RKO (cell line): Measurements from ENCODE around the gene RUFY2.
A peak's percentile ranks its signal among the peaks of the same experiment; 100 is the strongest.

Experiments used
- DNase-seq: peaks from one replicate; pipeline ENCODE4 v3.0.0-alpha.2; 2016; ENCODE audit warnings: low spot score

The RUFY2 gene

DNA sequence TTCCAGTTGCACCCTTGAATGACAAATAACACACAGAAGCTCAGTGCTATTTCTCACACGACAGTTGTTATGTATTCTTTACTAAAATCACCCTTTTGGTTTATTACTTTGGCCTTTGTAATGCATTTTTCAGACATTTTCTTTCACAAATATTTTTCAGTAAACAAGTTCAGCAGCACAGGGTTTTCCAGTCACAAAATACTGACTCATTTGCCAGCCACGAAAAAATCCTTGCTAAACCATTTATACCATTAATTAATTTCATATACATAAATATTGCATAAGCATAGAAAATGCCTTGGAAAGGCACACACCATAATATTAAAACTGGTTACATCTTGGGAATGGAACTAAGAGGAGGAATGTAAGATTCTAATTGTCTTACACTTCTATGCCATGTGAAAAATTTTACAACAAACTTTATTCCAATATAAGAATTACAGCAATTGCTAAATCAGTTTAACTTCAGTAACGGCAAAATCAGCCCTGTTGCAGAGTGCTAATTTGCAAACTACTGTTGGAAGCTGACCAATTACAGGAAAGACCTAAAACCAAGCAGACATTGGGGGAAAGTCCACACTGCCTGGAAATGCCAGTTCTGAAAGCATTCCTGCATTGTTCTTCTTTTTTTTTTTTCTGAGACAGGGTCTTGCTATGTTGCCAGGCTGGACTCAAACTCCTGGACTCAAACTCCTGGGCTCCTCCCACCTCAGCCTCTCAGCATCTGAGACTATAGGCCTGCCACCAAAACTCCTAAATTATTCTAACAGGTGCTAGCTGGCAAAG is 42.8 kb downstream of the RUFY2 start:
- DNase-seq, result no peak

DNA sequence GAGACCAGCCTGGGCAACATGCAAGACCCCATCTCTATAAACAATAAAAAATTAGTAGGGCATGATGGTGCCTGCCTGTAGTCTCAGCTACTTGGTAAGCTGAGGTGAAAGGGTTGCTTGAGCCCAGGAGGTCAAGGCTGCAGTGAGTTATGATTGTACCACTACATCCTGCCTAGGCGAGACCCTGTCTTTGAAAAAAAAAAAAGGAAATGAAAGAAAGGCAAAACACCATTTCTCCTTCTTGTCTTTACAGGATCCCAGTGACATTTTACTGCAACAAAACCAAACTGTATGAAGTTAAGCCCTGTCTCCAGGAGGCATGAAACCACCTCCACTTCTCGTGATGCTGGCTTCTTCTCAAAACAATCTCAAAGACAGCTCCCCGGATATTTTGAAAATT is 44.5 kb downstream of the RUFY2 start:
- no peak for DNase-seq

DNA sequence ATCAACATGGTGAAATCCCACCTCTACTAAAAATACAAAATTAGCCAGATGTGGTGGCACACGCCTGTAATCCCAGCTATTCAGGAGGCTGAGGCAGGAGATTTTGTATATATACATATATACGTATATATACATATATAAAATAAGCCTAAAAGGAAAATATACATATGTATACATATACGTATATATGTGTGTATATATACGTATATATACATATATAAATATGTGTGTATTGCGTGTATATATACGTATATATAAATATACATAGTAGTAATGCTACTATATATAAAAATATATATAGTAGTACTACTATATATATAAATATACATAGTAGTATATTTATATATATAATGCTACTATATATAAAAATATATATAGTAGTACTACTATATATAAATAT is 47.9 kb downstream of the RUFY2 start:
- no peak for DNase-seq

DNA sequence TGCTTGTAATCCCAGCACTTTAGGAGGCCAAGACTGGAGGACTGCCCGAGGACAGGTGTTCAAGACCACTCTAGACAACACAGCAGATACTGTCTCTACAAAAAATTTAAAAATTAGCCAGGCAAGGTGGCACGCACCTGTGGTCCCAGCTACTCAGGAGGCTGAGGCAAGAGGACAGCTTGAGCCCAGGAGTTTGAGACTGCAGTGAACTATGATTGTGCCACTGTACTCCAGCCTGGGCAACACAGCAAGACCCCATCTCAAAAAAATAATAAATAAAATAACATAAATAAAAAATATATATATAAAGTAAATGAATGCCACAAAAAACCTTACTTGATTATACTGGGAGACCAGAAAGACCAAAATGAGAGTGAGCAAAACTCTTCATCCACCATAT is 53.5 kb downstream of the RUFY2 start:
- no peak for DNase-seq

DNA sequence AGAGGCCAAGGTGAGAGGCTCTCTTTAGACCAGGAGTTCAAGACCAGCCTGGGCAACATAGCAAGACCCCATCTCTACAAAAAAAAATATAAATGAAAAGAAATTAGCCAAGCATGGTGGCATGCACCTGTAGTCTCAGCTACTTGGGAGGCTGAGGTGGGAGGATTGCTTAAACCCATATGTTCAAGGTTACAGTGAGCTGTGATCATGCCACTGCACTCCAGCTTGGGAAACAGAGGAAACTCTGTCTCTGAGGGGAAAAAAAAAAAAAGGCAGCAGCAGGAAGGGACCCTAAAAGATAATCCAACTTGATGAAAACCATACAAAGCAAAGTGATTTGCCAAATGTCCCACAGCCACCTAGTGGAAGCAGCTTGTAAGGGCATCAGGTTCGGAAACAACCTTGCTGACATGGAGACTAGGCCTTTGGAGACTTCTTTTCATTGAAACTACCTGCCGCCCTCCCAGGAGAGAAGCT is 58.8 kb downstream of the RUFY2 start:
- DNase-seq, result peak; percentile 66

DNA sequence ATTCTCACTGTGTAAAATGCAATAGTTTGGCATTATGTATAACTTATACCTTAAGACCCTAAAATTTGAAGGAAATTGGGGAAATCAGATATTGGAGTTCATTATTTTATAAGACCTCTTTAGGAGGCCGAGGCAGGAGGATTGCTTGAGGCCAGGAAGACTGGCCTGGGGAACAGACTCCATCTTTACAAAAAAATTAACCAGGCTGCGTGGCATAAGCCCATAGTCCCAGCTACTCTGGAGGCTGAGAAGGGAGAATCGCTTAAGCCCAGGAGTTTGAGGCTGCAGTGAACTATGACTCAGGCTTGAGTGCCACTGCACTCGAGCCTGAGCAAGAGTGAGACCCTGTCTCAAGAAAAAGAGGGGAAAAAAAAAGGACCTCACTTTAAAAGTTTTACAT is 60.3 kb downstream of the RUFY2 start:
- no peak for DNase-seq

DNA sequence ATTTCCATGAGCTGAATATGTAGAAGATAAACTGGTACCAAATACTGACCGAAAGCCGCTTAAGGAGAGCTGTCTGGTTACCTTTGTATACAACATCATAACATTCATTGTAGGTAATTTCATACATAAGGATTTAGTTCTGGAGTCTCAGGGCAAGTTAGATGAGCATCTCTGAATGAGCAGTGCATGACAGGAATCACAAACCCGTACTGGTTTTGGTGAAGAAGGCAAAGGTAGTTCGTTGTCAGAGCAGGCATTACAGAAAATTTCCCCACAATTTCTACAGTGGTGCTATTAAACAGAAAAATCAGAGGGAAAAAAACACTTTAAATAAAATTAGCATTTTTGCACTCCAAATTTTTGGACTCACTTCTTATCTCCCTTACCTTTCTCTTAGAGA is 61.5 kb downstream of the RUFY2 start:
- DNase-seq, result no peak

DNA sequence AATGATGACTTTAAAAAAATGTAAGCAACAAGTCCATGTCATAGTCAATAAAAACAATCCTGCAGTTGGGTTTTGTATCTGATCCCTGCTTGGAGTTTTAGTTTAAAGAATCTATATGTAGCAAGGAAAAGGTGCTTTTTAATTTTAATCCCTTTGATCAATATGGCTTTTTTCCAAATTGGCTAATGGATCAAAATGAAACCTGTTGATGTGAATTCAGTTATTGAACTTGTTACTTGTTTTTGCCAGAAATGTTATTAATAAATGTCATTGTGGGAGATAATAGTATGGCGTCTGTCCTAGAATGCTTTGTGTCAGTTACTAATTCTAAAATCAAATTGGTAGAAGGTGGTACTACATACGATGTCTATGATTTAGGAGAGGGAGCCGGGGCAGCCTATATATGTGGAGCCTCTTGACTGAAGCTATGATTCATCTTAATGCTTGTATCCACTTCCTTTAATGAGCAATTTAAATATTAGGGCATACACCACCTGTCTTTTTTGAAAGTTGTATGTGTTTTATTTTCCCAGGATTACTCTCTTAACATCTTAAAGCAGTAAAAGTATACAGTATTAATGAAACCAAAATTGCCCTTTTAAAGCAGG is 64.1 kb downstream of the RUFY2 start:
- DNase-seq, result peak; percentile 40

DNA sequence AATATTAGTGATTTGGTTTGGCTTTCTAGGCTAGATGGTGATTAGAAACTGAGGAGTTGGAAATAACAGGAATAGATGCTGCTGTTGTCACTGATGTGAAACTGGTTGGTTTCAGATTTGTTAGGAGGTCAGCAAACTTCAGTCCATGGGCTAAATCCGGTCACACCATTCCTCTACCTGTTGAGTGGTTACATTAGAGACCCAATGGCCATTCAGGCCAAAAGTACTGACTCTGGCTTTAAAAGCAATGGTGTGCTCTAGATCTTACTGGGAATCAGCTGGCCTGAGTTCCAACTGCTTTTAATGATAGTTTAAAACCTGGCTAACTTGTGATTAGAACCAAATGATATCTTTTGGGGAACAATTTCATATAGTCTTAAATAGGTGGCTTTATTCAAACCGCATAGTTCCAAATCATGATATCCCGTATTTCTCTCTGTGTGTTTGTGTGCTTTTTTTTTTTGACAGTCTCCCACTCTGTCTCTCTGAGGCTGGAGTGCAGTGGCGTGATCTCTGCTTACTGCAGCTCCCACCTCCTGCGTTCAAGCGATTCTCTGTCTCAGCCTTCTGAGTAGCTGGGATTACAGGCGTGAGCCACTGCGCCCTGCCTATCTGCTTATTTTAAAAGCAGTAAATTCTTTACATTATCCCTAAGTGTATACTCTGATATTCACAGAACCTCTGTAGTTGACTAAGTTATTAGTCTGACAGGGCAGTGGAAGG is 66.6 kb downstream of the RUFY2 start:
- DNase-seq, result no peak

DNA sequence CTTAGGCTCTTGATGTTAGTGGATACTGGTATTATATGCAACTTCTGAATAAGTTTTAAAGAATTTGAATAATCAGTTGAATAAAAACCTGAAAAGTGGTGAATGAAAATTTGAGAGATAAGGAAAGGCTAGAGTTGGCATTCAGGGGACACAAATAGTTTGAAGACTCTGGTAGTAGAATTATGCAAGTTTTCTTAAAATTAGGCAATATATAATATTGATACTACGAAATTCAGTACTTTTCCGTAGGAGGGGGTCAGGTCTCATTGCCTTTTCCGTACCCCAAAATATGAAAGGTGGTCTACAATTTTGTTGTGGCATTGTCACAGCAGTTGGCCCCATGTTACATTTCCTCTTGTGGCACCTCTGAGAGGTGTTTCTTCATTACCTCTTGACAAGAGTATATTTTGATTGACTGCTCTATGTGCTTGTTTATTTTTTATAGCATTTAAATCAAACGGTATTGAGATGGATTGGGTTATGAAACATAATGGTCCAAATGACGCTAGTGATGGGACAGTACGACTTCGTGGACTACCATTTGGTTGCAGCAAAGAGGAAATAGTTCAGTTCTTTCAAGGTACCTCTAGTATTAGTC is 70.2 kb downstream of the RUFY2 start:
- no peak for DNase-seq

DNA sequence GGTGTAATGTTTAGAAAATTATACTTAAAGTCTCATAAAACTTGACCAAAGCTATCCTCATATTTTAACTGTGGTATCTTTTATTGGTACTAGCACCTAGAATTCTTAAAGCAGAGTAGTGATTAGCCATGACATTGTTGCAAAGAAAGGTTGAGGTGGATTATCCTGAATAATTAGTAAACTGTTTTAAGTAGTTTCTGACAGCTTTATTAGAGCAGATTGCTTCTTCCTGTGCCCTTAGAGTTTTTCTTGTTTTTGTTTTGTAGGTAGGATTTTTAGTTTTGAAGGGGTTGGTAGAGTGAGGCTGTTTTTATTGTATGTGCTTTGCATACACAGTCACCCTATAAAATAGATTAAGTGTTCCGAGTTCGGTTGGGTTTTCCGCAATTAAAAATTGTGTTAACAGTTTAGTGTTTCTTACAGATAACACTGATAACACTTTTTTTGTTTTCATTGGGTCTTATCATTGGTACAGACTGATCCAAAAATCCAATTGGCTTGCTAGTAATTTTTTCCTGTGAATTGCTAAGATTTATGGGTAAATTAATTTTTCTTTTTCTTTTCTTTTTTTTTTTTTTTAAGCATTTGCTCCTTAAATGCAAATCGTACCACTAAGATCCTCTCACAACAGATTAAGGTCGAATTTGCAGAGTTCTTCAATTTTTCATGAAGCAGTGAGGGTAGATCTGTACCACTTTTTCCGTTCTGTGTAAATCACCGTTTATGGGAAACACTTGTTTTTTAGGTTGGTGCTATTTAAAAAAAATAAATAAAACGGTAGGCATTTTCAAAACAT is 72.2 kb downstream of the RUFY2 start:
- no peak for DNase-seq

DNA sequence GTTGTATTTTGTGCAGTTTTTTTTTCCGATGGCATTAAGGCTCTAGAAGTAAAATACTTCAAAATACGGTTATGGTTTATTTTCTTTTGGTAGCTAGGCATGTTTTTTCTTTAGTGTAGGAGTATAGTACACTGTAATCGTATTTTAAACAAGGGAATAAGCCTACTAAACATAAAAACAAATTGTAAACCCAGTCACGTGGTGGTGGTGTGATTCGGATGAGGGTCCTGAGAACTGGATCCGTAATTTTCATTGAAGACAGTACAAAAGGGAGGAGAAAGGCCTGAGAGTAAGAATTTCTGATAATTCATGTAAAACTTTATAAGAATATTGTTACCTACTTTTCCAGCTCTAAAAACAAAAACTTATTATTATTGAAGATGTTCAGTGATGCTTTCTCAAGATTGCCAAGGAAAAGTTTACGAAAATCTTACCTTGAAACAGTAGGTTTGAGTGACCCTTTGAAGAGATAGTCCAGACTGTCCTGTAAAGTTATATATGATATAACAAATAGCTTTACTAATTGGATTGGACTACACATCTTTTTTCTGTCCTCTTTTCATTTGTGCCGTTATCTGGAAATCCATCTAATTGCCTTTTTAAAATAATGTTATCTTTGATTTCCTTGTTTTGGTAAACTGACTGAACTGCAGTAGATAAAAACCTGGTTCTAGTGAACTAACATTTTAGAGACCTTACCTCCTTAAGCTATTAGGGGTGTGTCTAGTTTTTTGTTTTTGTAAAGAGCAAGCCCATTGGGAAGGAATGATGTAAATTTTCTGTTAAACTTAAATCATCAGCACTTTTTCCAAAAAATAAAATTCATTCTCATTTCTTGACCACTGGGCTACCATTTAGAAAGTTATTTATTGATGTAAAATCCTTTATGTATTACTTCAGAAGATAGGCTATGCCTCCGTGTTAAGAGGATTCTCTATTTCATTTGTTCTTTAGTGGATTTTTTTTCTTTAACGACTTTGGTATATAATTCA is 73.3 kb downstream of the RUFY2 start:
- DNase-seq, result peak; percentile 44

DNA sequence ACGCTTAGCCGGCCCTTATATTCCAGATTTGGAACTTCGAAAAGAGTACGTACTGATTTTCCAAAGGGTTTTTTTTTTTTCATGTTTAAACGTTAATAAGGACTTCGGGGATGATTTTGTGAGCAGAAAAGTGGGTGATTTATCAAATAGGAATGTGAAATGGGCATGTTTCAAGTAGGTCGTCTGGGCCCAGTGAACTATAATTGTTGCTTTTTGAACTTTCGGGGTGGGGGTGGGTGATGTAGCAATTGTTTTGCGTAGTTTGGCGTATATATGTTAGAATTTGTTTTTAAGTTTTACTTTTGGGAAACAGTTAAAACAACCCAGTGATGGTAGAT is 74.0 kb downstream of the RUFY2 start:
- peak; percentile 78 for DNase-seq

DNA sequence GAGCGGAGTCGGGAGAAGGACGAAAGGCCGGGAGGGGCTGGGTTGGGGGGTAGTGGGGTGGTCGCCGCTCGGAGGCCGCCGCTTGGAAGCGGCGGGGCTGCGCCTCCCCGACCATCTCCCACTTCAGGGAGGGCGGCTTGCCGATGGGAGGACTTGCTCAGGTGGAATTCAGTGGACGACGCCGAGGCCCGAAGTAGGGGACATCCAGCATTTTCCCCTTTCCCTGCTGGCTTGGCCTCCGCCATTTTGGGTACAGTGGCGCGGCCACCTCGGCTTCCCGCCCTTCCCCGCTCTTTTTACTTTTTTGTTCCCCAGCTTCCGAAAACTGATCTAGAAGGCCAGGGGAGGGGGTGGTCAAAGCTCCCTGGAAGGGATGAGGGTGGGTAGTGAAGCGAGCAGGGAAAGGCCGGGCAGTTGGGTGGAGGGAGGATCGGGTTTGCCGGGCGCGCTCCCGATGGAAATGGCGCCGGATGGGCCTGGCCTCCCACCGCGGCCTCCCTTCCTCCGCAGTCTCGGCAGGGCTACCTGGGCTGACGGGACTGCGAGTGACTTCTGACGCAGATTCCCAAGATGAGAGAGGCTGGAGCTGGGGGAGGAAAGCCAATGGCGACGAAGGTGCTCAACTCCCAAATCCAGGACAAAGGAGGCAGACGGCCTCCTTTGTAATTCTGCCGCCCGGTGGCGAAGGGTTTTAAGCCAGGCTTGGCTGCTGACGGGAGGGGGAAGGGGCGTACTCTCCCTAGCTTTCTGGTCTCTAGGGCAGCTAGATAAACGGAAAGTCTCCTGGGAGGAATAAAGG is 74.6 kb downstream of the RUFY2 start, which contains the start of gene PBLD:
TSS of gene PBLD (minus strand) at position 670 of the 799 bp plus-strand sequence. CDS start 26,084 bp downstream, outside the sequence.
- DNase-seq, result peak; percentile 83

DNA sequence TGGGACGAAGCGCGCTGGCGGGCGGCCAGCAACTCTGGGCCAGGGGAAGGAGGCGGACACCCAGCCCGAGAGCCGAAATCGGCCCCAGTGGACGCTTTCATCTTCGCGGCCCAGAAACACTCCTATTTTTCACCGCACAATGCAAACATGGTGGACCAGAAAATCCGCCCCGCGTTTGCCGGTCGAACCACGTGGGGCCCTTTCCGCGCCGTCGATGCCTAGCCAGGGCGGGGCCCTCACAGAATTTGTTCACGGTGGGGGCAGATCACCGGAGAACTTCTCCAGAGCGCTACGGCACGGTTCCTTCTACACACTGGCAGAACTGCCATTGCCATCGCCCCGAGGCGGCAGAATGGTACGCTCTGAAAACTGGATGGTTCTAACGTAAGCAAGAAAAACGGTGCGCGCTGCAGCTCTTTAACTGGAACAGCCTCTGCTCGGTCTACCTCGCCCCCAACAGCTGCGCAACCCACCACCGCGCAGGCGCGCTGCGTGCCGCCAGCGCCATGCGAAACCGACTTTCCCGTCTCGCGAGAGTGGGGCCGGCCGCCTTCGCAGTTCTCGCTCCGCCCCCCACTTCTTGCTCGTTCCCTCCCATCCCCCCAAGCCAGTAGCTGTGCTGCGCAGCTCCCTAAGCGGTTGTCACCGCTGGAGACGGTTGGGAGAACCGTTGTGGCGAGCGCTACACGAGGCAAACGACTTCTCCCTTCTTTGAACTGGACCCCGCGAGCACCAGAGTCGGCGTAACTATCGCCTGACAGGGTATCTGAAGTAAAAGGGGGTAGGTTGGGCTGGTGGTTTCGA is 75.4 kb downstream of the RUFY2 start, which contains the start of gene HNRNPH3:
TSS of gene HNRNPH3 (plus strand) at position 610 of the 804 bp plus-strand sequence. CDS start 5,158 bp downstream, outside the sequence.
- DNase-seq, result peak; percentile 97

DNA sequence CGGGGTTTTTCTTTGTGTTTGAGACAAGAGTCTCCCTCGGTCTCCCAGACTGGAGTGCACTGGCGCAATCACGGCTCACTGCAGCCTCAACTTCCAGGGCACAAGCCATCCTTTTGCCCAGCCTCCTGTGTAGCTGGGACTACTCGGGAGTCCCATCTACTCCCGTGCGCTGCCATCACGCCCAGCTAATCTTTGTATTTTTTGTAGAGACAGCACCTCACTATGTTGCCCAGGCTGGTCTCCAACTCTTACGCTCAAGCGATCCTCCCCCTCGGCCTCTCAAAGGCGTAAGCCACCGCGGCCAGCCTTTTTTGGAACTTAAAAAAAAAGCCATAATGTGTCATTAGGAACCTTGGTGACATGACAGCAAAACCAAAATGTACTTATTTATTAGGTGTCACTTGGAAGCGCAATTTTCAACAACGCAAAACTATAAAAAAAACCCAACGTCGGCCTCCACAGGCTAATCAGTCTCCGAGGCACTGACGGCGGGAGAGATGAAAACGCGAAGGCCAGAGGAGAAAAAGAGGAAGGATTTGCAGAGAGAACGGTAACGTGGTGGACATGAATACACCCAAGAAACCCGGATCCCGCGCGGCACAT is 76.1 kb downstream of the RUFY2 start:
- no peak for DNase-seq

DNA sequence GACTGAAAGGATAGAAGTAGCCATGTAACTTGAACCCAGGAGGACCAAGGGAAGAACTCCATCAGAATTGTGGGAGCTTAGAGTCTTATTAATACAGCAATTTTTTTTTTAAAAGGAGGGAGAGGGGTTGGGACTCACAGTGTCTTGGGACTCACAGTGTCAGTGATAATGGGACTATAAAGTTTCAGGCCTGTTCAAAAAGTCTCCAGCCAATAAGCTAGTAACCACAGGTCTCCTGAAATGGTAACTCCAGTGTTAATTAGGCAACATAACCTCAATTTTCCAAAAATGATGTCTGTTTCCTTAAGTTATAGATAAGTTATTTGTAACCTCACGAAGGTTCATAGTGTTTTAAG is 77.6 kb downstream of the RUFY2 start:
- DNase-seq, result no peak
